ENCODE measurements around the gene XRCC3. TPM values are rescaled to one million over a fixed set of nuclear protein-coding genes. Genes with fewer than 3 reads are reported as not detected.

The XRCC3 gene
- total and polyA plus RNA-seq, 2 of the 8 experiments (the other 6 are each of a cell fraction or from before 2014, with no cell fraction given): 36.9 to 41.8 TPM

DNA sequence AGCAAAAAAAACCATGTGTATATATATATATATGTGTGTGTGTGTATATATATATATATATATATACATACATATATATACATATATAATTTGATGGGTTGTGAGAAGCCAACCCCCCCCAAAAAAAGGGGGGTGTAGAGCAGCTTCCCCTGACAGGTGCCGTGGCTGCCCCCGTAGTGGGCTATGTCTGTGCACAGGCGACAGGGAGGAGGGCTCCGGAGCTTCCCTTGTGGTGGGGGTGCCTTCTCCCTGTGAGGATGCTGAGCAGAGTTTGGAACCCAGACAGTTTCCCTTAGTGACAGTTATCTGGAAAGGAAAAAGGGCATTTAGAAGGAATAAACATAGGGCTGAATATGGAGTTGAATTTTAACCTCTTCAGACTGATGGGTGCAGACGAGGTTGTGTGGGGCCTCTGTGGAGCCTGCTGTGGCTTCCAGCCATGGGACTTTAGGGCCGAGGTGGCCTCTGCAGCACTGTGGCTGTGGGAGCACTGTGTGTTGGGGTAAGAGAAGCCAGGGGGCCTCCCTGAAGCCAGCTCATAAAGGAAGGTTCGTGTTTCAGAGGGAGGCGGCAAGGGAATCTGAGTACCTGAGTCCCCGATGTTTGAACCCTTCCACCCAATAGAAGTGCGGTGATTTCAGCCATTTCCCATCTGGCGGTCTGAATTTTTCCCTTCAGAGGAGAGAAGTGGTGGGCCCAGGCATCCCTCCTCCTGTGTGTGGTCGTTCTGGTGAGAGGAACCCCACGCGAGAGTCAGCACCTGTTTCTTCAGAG lies 19.8 kb downstream of the XRCC3 start:
- no peak overlapping the region for H3K56ac ChIP-seq (replicated peaks; ENCODE audit: insufficient read length, low read depth, low read length)
- H3K4me1 ChIP-seq (replicated peaks in 1 of 4; ENCODE audit: control insufficient read depth in 3 of 4, insufficient read depth in 4 of 4, low read length in 3 of 4): peaks cover 0 to 2% (median 0%) of the 10 kb centered on the region in 4 experiments; a peak in 2 of 7 replicates
- no peak overlapping the region for H2BK15ac ChIP-seq (ENCODE audit: low read length)
- H2BK20ac ChIP-seq (ENCODE audit: low read length): no peak overlapping the region
- H3K79me1 ChIP-seq (ENCODE audit: low read depth, low read length): peaks cover 8% of the 10 kb centered on the region
- H3K79me2 ChIP-seq (ENCODE audit: control insufficient read depth in 1 of 2, insufficient read depth in 2 of 2, low read length in 2 of 2): no peaks in the 10 kb centered on the region; a peak in 1 of 4 replicates
- no peak overlapping the region for H2BK5ac ChIP-seq (ENCODE audit: low read depth, low read length)
- peaks cover 7 to 36% (median 14%) of the 10 kb centered on the region in 4 experiments; a peak in 6 of 8 replicates for H3K36me3 ChIP-seq (ENCODE audit: control insufficient read depth in 2 of 4, insufficient read depth in 4 of 4, low read length in 3 of 4)
- POLR2A ChIA-PET (ENCODE audit: partially characterized antibody): interaction anchor here (0.7 to 8.8 kb wide), 9 partner anchors 9 to 287 kb away, joined by 3 to 74 read pairs (median 4); partner anchors contain the start of genes BAG5, COA8, XRCC3 and ZFYVE21
- no peak overlapping the region for H3K4me3 ChIP-seq (ENCODE audit: extremely low read depth in 1 of 4, insufficient read depth in 2 of 4, low read depth in 3 of 4, low read length in 4 of 4)
- no peaks in the 10 kb centered on the region for H3K27me3 ChIP-seq (replicated peaks in 1 of 4; ENCODE audit: control insufficient read depth in 3 of 4, extremely low read depth in 1 of 4, insufficient read depth in 3 of 4, low read length in 3 of 4)
- no peak for FAIRE-seq
- H4K91ac ChIP-seq (replicated peaks; ENCODE audit: insufficient read length, low read length): no peak overlapping the region
- H3K23me2 ChIP-seq (ENCODE audit: low read depth, low read length): no peaks in the 10 kb centered on the region
- H4K8ac ChIP-seq (ENCODE audit: extremely low read depth, insufficient read depth, low read length): no peak overlapping the region
- CTCF ChIA-PET (ENCODE audit: partially characterized antibody): interaction anchor here (0.9 to 2.1 kb wide), 8 partner anchors 8 to 41 kb away, joined by 3 to 11 read pairs (median 4); no protein-coding TSS in a partner anchor
- no peak overlapping the region for H2AK5ac ChIP-seq (ENCODE audit: low read depth, low read length)
- peaks cover 7 to 27% of the 10 kb centered on the region in 2 experiments for H4K20me1 ChIP-seq (replicated peaks in 1 of 2; ENCODE audit: control insufficient read depth in 1 of 2, insufficient read depth in 2 of 2, low read length in 2 of 2)
- no peak for DNase-seq (ENCODE audit: low read depth in 1 of 2, low spot score in 2 of 2)
- H3K4me2 ChIP-seq (ENCODE audit: insufficient read depth in 1 of 2, low read depth in 2 of 2, low read length in 2 of 2): no peak overlapping the region
- H2AFZ ChIP-seq (ENCODE audit: low read length): no peak overlapping the region
- H4K5ac ChIP-seq (ENCODE audit: insufficient read length, low read depth, low read length): no peak overlapping the region
- H3K9me3 ChIP-seq (ENCODE audit: insufficient read depth in 2 of 2, low read depth in 1 of 2, low read length in 1 of 2): no peaks in the 10 kb centered on the region
- no peak overlapping the region for H3K9ac ChIP-seq (replicated peaks in 1 of 4; ENCODE audit: extremely low read depth in 1 of 4, low read depth in 3 of 4, low read length in 3 of 4)
- no peak overlapping the region for H3K18ac ChIP-seq (ENCODE audit: extremely low read depth, low read length)
- no peak overlapping the region for H2BK12ac ChIP-seq (ENCODE audit: low read depth, low read length)
- no peak overlapping the region for H3K23ac ChIP-seq (ENCODE audit: insufficient read length)
- H3K27ac ChIP-seq (ENCODE audit: low read depth, low read length): no peak overlapping the region
- no peak overlapping the region for H2BK120ac ChIP-seq (replicated peaks; ENCODE audit: low read depth, low read length)
- WGBS, 2 experiments (ENCODE audit: extremely low coverage in 1 of 2, insufficient coverage in 1 of 2, insufficient read length in 1 of 2, insufficient replicate concordance in 2 of 2, low coverage in 1 of 2, low lambda C conversion rate in 2 of 2, missing lambda C conversion rate in 1 of 2): 82% methylated on average over 14 of the region's 14 CpGs; no CpG with 5 or more reads in 1 of the 2 experiments
- no peak overlapping the region for H3K4ac ChIP-seq (replicated peaks; ENCODE audit: insufficient read length, low read depth, low read length)
- no peak overlapping the region for H3K14ac ChIP-seq (ENCODE audit: insufficient read length)
- TF ChIP-seq CBX8 (IDR thresholded peaks at IDR 0.05; ENCODE audit: borderline replicate concordance, low read depth, low read length): no peak
- no peak for TF ChIP-seq CEBPB (IDR thresholded peaks at IDR 0.05; ENCODE audit: low read depth, low read length)
- no peak for TF ChIP-seq FOSL1 (IDR thresholded peaks at IDR 0.05; ENCODE audit: insufficient read depth, low read depth, low read length)
- no peak for TF ChIP-seq KDM1A (IDR thresholded peaks at IDR 0.05; ENCODE audit: borderline replicate concordance, low read length)
- TF ChIP-seq ZNF274 (IDR thresholded peaks at IDR 0.05; ENCODE audit: borderline replicate concordance, extremely low read depth, low read length): no peak
- no peak for TF ChIP-seq EP300 (IDR thresholded peaks at IDR 0.05; ENCODE audit: borderline replicate concordance in 1 of 2, low read depth in 2 of 2, low read length in 2 of 2)
- TF ChIP-seq NANOG (IDR thresholded peaks at IDR 0.05; ENCODE audit: insufficient read depth, low read depth, low read length, poor library complexity, severe bottlenecking): no peak
- TF ChIP-seq, protein P1, sequence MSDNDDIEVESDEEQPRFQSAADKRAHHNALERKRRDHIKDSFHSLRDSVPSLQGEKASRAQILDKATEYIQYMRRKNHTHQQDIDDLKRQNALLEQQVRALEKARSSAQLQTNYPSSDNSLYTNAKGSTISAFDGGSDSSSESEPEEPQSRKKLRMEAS (IDR thresholded peaks at IDR 0.05): no peak
- TF ChIP-seq RXRA (IDR thresholded peaks at IDR 0.05; ENCODE audit: insufficient read depth, low read depth, low read length): no peak
- TF ChIP-seq HDAC6 (IDR thresholded peaks at IDR 0.05; ENCODE audit: low read depth, low read length): no peak
- no peak for TF ChIP-seq CTBP2 (IDR thresholded peaks at IDR 0.05; ENCODE audit: borderline replicate concordance, insufficient read depth, insufficient read length, low read length)

All from H1 (cell line).